SJSA1 (cell line): Measurements from ENCODE around the gene DZANK1. TPM values are rescaled to one million over a fixed set of nuclear protein-coding genes. Genes with fewer than 3 reads are reported as not detected.

Experiments
- total RNA-seq: library from RNA; depleted of rRNA; stranded (reverse); fragments of >200 nt; shearing (Covaris generic); gene quantifications from 2 replicates; pipeline ENCODE4 v1.2.3, GENCODE V29; 2014; rRNA removed

The DZANK1 gene
- total RNA-seq, 1 experiment from 2014 or later, result 0.97 TPM

Other genes with a start within 250 kb of the DZANK1 start
- 8.9 and 9.7 TPM in 2 replicates for gene ZNF133, start 178.5 kb downstream of the DZANK1 start, total RNA-seq
- gene POLR3F, start 360 bp upstream of the DZANK1 start, total RNA-seq, result 20.4 and 24.7 TPM in 2 replicates
- 15.9 and 24.2 TPM in 2 replicates for gene RBBP9, start 30.2 kb upstream of the DZANK1 start, total RNA-seq
- 56.0 and 71.4 TPM in 2 replicates for gene SEC23B, start 40.9 kb upstream of the DZANK1 start, total RNA-seq
- 84.1 and 117 TPM in 2 replicates for gene SMIM26, start 100.4 kb upstream of the DZANK1 start, total RNA-seq
- gene DTD1, start 121.0 kb upstream of the DZANK1 start, total RNA-seq, result 57.2 and 70.2 TPM in 2 replicates